Neural progenitor cell (in vitro differentiated cells): Measurements from ENCODE around the gene CYSTM1. TPM values are rescaled to one million over a fixed set of nuclear protein-coding genes. Genes with fewer than 3 reads are reported as not detected.

Experiments
- DNase-seq: peaks from one replicate; pipeline ENCODE4 v3.0.0-alpha.2; 2016; ENCODE audit warnings: low spot score
- H2AFZ ChIP-seq: fragments of 200-600 bp; sonication (generic); replicated peaks from 2 replicates; pipeline ENCODE4 v1.6.1; 2016; ENCODE audit warnings: antibody characterized with exemption
- H3F3A ChIP-seq: fragments of 200-600 bp; sonication (generic); 2 replicates; pipeline ENCODE4 v1.6.1; 2016; ENCODE audit warnings: antibody characterized with exemption, low read depth
- H3K27ac ChIP-seq: fragments of 200-600 bp; sonication (generic); 2 replicates; pipeline ENCODE4 v1.5.1; 2016; ENCODE audit warnings: mild to moderate bottlenecking
- H3K27me3 ChIP-seq: fragments of 200-600 bp; sonication (generic); 2 replicates; pipeline ENCODE4 v1.6.1; 2016; ENCODE audit warnings: mild to moderate bottlenecking, moderate library complexity
- H3K36me3 ChIP-seq: fragments of 200-600 bp; sonication (generic); 2 replicates; pipeline ENCODE4 v1.5.1; 2016
- H3K4me1 ChIP-seq: fragments of 200-600 bp; sonication (generic); 2 replicates; pipeline ENCODE4 v1.6.1; 2016; ENCODE audit warnings: mixed run types
- H3K4me2 ChIP-seq: fragments of 200-600 bp; sonication (generic); 2 replicates; pipeline ENCODE4 v1.6.1; 2016
- H3K4me3 ChIP-seq: fragments of 200-600 bp; sonication (generic); 2 replicates; pipeline ENCODE4 v1.5.1; 2016
- H3K79me2 ChIP-seq: fragments of 200-600 bp; sonication (generic); 2 replicates; pipeline ENCODE4 v1.6.1; 2016; ENCODE audit warnings: low read depth
- H3K9ac ChIP-seq: fragments of 200-600 bp; sonication (generic); 2 replicates; pipeline ENCODE4 v1.6.1; 2016
- H3K9me3 ChIP-seq: fragments of 200-600 bp; sonication (generic); 2 replicates; pipeline ENCODE4 v1.5.1; 2016; ENCODE audit warnings: low read depth
- H4K20me1 ChIP-seq: fragments of 200-600 bp; sonication (generic); 2 replicates; pipeline ENCODE4 v1.6.1; 2016; ENCODE audit warnings: low read depth
- H3K27ac Mint-ChIP-seq: 3 replicates; pipeline ENCODE4 v1.8.0; 2021; ENCODE audit warnings: mixed read lengths
- H3K27me3 Mint-ChIP-seq: 2 replicates; pipeline ENCODE4 v1.8.0; 2022; ENCODE audit warnings: low read depth, mild to moderate bottlenecking, inconsistent platforms, moderate library complexity, mixed read lengths; ENCODE audit not compliant: insufficient read depth
- H3K36me3 Mint-ChIP-seq: 3 replicates; pipeline ENCODE4 v1.8.0; 2021; ENCODE audit warnings: mixed read lengths
- H3K4me1 Mint-ChIP-seq: 3 replicates; pipeline ENCODE4 v1.8.0; 2021; ENCODE audit warnings: mixed read lengths
- H3K4me3 Mint-ChIP-seq: 3 replicates; pipeline ENCODE4 v1.8.0; 2021; ENCODE audit warnings: mild to moderate bottlenecking, moderate library complexity, mixed read lengths
- H3K9me3 Mint-ChIP-seq: 3 replicates; pipeline ENCODE4 v1.8.0; 2020; ENCODE audit warnings: mixed read lengths
- EZH2 ChIP-seq: fragments of 200-600 bp; sonication (generic); IDR thresholded peaks from 2 replicates; pipeline ENCODE4 v1.6.1; 2017; ENCODE audit warnings: antibody characterized with exemption, mild to moderate bottlenecking, moderate library complexity
- EZH2phosphoT487 ChIP-seq: fragments of 200-600 bp; sonication (generic); IDR thresholded peaks from 2 replicates; pipeline ENCODE4 v1.6.1; 2017; ENCODE audit warnings: antibody characterized with exemption
- total RNA-seq: library from RNA; depleted of rRNA; stranded (reverse); fragments of >200 nt; gene quantifications from 2 replicates; pipeline ENCODE4 v1.2.3, GENCODE V29; 2015; ENCODE audit warnings: low replicate concordance
- TF ChIP-seq, protein P1 (sequence below): fragments of 200-600 bp; sonication (generic); IDR thresholded peaks from 2 replicates; pipeline ENCODE4 v1.5.1; 2017; ENCODE audit warnings: antibody characterized with exemption, mild to moderate bottlenecking

CYSTM1 gene
- total RNA-seq, 1 donor from 2014 or later, result 8.9 TPM

DNA sequence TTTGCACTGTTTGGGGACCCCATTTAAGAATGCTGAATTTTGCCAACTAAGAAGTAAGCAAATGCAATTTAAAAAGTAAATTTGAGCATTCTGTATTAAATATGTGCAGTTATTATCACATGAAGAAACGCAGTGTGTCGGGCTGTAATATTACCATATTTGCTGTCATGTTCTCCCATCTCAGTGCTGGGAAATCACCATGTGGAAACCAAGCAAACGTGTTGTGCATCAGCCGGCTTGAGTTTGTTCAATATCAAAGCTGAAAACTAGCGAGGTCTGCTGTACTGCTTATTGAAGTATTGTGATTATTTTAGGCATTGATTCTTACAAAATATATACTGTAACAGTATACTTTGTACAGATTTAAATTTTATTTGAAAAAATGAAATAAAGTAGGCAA is 46.6 kb upstream of the CYSTM1 start:
- TF ChIP-seq, protein P1, sequence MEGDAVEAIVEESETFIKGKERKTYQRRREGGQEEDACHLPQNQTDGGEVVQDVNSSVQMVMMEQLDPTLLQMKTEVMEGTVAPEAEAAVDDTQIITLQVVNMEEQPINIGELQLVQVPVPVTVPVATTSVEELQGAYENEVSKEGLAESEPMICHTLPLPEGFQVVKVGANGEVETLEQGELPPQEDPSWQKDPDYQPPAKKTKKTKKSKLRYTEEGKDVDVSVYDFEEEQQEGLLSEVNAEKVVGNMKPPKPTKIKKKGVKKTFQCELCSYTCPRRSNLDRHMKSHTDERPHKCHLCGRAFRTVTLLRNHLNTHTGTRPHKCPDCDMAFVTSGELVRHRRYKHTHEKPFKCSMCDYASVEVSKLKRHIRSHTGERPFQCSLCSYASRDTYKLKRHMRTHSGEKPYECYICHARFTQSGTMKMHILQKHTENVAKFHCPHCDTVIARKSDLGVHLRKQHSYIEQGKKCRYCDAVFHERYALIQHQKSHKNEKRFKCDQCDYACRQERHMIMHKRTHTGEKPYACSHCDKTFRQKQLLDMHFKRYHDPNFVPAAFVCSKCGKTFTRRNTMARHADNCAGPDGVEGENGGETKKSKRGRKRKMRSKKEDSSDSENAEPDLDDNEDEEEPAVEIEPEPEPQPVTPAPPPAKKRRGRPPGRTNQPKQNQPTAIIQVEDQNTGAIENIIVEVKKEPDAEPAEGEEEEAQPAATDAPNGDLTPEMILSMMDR, result no peak
- TF ChIP-seq EZH2phosphoT487, result no peak
- no peak for TF ChIP-seq EZH2
- Histone ChIP-seq H2AFZ (no peak overlapping the region), H3K9me3 (no peaks in the 10 kb centered on the region), H3K4me2 (no peak overlapping the region), H3K36me3 (no peaks in the 10 kb centered on the region), H3K9ac (no peak overlapping the region), H3K27ac (no peak overlapping the region), H3K79me2 (no peaks in the 10 kb centered on the region), H3K4me1 (peaks cover 2% of the 10 kb centered on the region), H3F3A (no peaks in the 10 kb centered on the region), H3K27me3 (peaks cover 3% of the 10 kb centered on the region), H4K20me1 (no peaks in the 10 kb centered on the region), H3K4me3 (no peak overlapping the region)
- no peak overlapping the region for H3K4me3 Mint-ChIP-seq
- no peaks in the 10 kb centered on the region for H3K36me3 Mint-ChIP-seq
- H3K4me1 Mint-ChIP-seq, result no peaks in the 10 kb centered on the region
- H3K9me3 Mint-ChIP-seq, result no peaks in the 10 kb centered on the region
- H3K27ac Mint-ChIP-seq, result no peak overlapping the region
- H3K27me3 Mint-ChIP-seq, result peaks cover 2% of the 10 kb centered on the region
- no peak for DNase-seq

DNA sequence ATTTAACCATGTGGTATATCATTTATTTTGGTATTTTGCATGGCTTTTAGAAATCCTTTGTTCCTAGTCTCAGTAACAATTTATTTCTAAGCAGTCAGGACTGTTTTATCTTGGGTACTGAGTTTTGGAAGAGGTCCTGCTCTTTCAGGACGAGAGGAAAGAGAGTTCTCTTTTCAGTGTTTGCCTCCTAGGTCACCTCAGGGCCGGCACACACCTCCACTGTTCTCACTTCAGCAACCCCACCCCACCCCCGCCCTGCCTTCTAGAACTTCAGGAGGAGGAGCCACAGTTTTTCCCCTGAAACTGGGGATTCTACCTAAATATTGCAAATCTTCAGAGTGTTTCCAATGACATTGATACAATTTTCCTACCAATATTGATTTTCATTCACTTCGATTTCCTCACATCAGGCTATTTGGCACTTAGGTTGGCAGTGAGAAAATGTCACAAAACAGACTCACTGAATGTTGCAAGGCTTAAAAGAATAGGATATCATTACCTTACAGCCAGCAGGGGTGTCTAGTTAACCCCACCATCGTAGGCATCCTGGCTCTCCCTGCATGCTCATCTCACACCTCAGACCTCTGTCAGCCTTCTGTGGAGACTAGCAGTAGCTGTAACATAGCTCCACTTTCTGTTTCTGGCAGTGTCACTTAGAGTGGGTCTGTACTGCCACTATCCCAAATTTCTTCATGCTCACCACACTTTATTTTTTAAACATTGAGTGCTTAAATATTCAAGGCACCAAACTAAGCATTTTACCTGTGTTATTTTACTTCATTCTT is 43.8 kb upstream of the CYSTM1 start:
- H3K9me3 Mint-ChIP-seq, result no peaks in the 10 kb centered on the region
- Histone ChIP-seq H3F3A (no peaks in the 10 kb centered on the region), H3K79me2 (no peaks in the 10 kb centered on the region), H3K4me2 (no peak overlapping the region), H2AFZ (no peak overlapping the region), H3K4me3 (no peak overlapping the region), H3K9me3 (no peaks in the 10 kb centered on the region), H3K36me3 (no peaks in the 10 kb centered on the region), H4K20me1 (no peaks in the 10 kb centered on the region), H3K27me3 (no peaks in the 10 kb centered on the region), H3K4me1 (peaks cover 4% of the 10 kb centered on the region), H3K9ac (no peak overlapping the region), H3K27ac (no peak overlapping the region)
- no peaks in the 10 kb centered on the region for H3K27me3 Mint-ChIP-seq
- no peaks in the 10 kb centered on the region for H3K4me1 Mint-ChIP-seq
- no peak for DNase-seq
- no peak overlapping the region for H3K27ac Mint-ChIP-seq
- H3K4me3 Mint-ChIP-seq, result no peak overlapping the region
- no peak for TF ChIP-seq EZH2
- TF ChIP-seq, protein P1, result no peak
- no peak for TF ChIP-seq EZH2phosphoT487
- H3K36me3 Mint-ChIP-seq, result no peaks in the 10 kb centered on the region

DNA sequence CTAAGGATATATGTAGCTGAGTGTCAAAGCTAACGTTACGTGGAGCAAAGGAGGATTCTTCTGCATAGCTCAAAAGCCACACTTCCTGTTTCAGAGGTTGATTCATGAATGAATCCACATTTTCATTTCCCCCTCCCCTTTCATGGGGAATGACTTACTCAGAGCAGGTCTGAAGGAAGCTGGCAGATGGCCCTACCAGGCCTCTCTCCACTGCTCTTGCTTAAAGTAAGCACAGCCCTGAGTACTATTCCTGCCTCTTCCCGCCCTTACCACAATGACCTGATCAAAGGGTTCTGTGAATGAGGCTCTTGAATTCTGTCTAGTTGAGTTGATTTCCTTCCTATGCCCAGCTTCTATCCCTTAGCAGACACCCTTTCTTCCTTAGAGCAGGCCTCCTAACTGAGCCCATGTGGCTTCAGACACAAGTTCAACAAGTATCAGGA is 43.0 kb upstream of the CYSTM1 start:
- Histone ChIP-seq H3K9ac (no peak overlapping the region), H4K20me1 (no peaks in the 10 kb centered on the region), H3K4me1 (peaks cover 4% of the 10 kb centered on the region), H3K27me3 (no peaks in the 10 kb centered on the region), H3F3A (no peaks in the 10 kb centered on the region), H3K36me3 (no peaks in the 10 kb centered on the region), H3K9me3 (no peaks in the 10 kb centered on the region), H3K27ac (no peak overlapping the region), H3K4me2 (no peak overlapping the region), H2AFZ (no peak overlapping the region), H3K79me2 (no peaks in the 10 kb centered on the region), H3K4me3 (no peak overlapping the region)
- no peak for DNase-seq
- no peak for TF ChIP-seq EZH2
- Mint-ChIP-seq H3K27me3 (peaks cover 2% of the 10 kb centered on the region), H3K36me3 (no peaks in the 10 kb centered on the region), H3K4me3 (no peak overlapping the region), H3K4me1 (no peaks in the 10 kb centered on the region), H3K9me3 (no peaks in the 10 kb centered on the region), H3K27ac (no peak overlapping the region)

GRCh38 chr5:140133514-140134167 is 41.3 kb upstream of the CYSTM1 start:
- H3K4me3 ChIP-seq, result no peak overlapping the region
- Mint-ChIP-seq H3K4me1 (peaks cover 3% of the 10 kb centered on the region), H3K4me3 (no peak overlapping the region), H3K9me3 (no peaks in the 10 kb centered on the region), H3K36me3 (no peaks in the 10 kb centered on the region), H3K27me3 (peaks cover 2% of the 10 kb centered on the region), H3K27ac (no peak overlapping the region)
- DNase-seq, result no peak
- no peak overlapping the region for H2AFZ ChIP-seq
- TF ChIP-seq EZH2phosphoT487 (no peak), EZH2 (no peak)
- TF ChIP-seq, protein P1, result no peak
- no peaks in the 10 kb centered on the region for H3F3A ChIP-seq
- H3K4me2 ChIP-seq, result no peak overlapping the region
- peaks cover 4% of the 10 kb centered on the region for H3K4me1 ChIP-seq
- no peak overlapping the region for H3K27ac ChIP-seq
- H3K27me3 ChIP-seq, result peaks cover 4% of the 10 kb centered on the region
- H3K79me2 ChIP-seq, result no peaks in the 10 kb centered on the region
- H3K9me3 ChIP-seq, result no peaks in the 10 kb centered on the region
- H4K20me1 ChIP-seq, result no peaks in the 10 kb centered on the region
- no peak overlapping the region for H3K9ac ChIP-seq
- H3K36me3 ChIP-seq, result no peaks in the 10 kb centered on the region
